GM21381 (cell line): ENCODE data around the gene RGMB.

Experiments used
- ATAC-seq: cut with Tn5 transposase; IDR thresholded peaks from one replicate; pipeline ENCODE4 v1.9.1; 2021; ENCODE audit warnings: mild to moderate bottlenecking, moderate library complexity; ENCODE audit not compliant: unreplicated experiment

Gene RGMB

DNA sequence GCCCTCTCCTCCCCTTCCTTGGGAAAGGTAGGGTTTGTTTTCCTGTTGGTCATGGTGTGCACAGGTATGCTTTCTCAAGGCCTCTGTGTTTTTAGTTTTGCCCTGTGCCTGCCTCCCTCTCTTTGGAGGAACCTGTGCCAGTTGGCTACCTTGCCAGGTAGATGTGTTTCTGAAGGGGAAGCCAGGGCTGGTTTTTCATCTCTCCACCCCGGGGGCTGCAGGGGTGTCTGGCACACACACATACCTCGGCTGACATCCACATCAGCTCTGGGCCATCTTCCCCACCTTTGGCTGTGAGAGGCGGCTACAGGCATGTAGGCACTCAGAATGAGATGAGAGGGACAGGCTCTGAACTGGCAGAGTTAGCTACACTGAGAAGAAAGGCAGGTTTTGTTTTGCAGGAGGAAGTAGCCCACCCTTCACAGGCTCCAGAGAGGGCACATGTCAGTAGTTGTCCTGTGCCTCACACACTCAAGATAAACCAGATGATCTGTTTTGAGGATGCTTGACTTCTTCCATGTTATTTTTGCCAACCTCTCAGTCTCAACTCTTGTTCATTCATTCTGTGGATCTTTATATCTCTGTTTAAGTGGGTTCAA, 9.7 kb downstream of the RGMB start:
- no peak for ATAC-seq

DNA sequence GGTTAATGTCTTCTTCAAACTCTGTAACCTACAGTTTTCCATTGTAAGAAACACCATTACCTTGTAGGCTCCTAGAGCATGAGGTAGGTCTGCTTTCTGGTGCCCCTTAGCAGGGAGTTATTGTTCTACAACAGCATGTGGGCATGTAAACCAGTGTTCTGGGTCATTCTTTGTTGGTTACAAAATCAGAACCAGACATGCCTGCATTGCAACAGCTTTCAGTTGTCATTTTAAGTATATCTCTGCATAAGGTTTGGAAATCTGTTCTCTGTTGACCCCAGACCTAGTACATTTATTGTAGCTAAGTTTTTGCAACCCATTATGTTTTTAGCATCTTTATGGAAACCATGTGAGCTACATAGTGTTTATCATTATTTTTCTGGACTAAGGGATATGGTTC, 10.9 kb downstream of the RGMB start:
- ATAC-seq = no peak

DNA sequence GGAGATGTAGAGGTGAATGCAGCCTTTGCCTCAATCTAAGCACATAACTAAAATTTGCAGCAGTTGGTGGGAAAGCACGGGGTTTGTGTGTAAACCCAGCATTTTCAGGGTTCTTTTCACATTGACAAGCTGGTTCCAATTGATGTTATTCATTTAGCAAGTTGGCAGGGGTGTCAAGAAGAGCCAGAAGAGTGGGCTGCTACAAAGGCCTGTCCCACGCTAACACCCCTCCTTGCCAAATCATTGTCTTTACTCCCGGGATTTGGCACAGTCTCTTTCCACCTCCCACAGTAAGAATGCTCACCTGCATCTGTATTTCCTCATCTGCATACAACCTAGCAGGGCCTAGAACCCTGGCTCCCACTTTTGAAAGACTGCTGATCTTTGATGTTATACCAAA, 11.8 kb downstream of the RGMB start:
- no peak for ATAC-seq

DNA sequence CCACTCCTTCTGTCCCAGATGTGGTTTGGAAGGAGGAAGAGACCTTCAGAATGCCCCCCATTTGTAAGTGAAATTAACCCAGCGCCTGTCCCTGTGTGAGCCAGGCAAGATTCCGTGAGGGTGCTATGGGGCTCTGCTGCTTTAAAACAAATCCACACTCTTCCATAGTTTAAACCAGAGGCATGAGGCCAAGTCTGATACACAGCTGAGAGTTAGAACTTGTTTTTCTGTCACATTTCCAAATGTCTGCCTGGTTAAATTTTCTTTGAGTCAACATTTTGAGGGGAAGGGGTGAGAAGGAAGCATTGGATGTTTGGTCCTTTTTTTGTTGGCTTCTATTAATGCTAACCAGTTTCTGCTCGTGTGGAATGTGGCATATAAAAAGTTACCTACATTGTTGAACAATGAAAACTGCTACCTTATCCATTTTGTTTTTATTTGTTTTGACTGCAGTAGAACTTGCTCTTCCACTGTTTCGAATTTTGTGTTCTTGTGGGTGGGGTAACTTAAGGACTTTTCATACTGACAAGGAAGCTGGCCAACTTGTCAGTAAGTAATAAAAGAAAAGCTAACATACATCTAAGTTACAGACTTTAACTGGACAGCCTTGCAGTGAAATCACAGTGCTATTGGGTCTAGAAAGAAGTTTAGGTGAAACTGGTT, 12.9 kb downstream of the RGMB start:
- no peak for ATAC-seq

DNA sequence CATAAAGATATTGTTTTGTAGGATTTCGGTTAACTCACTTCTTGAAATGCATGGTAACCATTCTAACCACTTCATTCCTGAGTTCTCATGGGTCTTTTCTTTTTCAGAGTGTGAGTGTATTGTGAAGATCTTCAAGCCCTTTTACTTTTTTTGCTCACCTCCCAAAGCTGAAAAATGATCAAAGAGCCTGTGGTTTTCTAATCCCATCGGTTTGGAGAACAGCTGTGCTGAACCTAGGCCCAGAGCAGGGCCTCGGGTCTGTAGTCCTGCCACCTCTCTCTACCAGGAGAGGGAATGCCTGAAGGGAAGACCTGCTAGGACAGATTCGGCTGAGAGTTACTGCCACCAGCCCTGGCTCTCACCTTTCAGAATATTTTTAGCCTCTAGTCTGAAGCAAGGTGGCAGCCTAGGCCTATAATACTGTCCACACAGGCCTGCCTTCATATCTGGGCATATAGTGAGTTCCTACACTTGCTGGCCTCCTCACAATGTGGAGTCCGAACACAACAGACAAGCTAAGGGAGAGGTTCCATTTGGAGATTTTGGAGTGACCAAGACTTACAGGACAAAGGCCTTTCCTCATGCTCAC, 13.8 kb downstream of the RGMB start:
- ATAC-seq = no peak

DNA sequence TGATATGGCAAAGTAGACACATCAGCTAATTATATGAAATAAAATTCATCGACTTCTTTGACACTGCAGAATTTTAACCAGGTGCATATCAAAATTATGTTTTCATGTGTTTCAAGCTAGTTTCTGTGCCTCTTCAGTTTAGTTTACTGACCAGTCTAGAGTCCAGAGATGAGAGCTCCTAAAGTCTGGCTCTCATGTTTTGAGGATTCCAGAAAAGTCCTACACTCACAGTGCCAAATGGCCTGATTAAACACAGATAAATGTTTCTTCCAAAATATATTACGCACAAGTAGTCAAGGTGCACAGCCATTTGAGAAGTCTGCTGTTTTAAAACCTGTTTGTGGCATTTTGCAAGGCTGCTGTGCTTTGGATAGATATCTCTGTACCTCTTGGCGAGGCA, 15.6 kb downstream of the RGMB start:
- no peak for ATAC-seq

DNA sequence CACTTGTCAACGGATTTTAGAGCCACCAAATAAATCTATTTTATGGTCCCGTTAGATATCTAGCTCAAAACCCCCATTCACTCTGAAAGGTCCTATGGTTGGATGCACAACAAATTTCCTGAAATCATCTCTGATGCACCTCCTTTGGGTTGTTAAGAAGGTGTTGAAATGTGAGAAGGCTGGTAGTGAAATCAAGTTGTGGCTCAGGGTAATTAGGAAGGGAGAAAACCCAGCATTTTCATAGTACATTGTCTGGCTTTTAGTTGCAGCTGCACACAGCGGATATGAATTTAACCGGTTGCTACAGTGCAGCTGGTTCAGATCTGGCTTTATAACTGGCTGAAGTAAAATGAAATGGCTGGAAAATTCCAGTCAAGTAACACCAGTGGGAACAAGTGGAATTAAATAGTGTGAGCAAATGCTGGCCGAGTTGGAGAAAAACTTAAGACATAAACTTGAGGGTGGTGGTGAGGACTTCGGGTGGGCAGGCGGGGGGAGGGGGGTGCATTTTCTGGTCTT, 17.6 kb downstream of the RGMB start:
- no peak for ATAC-seq

DNA sequence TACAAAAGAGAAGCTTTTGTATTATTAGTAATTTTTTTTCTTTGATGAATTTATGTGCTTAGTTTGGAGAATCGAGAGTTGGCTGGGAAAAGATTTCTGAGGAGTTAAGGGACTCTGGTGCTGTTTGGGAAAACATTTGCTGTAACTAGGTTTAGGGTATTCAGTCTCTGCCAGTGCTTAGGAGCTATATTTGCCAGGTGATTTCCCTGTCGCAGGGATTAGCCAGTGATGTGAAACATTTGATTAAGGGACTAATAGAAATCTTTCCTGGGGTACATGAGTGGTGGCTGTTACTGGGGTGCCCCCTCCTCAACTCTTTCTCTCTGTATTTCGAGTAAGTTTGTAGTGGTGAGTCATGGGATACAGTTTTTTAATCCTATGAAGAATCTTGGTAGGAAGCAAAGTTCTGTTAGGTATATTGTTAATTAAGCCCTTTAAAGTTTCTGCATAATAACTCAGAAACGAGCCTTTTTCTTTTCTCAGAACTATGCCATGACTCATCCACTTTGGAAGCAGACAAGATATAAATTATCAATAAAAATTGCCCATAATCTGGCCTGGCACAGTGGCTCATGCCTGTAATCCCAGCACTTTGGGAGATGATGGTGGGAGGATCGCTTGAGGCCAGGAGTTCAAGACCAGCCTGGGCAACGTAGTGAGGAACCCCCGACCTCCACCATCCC, 18.6 kb downstream of the RGMB start:
- ATAC-seq = no peak

DNA sequence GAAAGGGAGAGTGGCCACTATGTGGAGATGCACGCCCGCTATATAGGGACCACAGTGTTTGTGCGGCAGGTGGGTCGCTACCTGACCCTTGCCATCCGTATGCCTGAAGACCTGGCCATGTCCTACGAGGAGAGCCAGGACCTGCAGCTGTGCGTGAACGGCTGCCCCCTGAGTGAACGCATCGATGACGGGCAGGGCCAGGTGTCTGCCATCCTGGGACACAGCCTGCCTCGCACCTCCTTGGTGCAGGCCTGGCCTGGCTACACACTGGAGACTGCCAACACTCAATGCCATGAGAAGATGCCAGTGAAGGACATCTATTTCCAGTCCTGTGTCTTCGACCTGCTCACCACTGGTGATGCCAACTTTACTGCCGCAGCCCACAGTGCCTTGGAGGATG, 19.8 kb downstream of the RGMB start:
- ATAC-seq = no peak

DNA sequence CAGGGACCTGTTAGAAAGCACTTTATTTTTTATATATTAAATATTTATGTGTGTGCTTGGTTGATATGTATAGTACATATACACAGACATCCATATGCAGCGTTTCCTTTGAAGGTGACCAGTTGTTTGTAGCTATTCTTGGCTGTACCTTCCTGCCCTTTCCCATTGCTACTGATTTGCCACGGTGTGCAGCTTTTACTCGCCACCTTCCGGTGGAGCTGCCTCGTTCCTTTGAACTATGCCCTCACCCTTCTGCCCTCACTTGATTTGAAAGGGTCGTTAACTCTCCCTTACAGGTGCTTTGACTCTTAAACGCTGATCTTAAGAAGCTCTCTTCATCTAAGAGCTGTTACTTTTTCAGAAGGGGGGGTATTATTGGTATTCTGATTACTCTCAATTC, 20.5 kb downstream of the RGMB start:
- no peak for ATAC-seq

DNA sequence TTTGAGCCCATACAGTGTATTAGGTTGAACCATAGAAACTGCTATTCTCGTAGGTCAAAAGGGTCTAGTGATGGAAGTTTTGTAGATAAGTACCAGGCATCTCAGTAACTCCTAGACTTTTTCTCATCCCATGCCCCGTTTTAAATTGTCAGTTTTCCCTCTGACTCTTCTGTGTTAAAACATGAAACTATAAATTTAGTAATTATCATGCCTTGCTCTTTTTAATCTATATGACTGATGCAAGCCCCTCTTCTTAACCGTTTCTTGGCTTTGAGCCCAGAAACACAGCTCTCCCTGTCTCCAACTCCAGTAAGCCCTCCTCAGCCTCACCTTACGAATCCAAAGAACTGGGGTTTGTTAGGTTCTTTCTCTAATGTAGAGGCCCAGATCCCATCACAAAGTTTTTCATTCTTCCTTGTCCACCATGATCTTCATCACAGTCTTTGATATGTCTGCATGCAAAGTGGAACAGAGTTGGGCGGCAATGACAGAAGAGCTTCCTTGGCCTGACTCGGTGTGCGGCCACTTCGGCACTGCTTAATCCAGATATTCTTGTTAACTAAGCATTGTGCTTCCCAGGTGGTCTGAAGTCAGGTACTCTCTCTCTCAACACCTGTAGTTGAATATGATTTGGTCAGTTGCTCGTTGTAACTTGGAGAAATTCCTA, 21.1 kb downstream of the RGMB start:
- no peak for ATAC-seq

DNA sequence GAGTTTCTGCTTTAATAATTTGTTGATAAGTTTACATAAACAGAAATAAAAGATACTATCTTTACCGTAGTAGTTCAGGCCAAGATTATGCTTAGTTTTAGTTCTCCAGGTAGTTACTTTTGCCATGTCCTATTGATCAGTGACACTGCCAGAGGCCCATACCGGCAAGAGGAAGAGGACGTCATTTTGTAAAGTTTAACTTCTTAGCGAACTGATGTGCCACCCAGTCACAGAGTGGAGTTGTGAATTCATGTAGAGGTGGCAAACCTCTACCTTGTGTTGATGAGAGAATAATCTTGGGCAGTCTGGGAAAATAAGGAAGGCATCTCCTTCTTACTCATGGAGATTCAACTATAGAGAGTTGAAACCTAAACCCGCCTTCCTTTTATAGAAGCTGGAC, 21.8 kb downstream of the RGMB start:
- no peak for ATAC-seq

DNA sequence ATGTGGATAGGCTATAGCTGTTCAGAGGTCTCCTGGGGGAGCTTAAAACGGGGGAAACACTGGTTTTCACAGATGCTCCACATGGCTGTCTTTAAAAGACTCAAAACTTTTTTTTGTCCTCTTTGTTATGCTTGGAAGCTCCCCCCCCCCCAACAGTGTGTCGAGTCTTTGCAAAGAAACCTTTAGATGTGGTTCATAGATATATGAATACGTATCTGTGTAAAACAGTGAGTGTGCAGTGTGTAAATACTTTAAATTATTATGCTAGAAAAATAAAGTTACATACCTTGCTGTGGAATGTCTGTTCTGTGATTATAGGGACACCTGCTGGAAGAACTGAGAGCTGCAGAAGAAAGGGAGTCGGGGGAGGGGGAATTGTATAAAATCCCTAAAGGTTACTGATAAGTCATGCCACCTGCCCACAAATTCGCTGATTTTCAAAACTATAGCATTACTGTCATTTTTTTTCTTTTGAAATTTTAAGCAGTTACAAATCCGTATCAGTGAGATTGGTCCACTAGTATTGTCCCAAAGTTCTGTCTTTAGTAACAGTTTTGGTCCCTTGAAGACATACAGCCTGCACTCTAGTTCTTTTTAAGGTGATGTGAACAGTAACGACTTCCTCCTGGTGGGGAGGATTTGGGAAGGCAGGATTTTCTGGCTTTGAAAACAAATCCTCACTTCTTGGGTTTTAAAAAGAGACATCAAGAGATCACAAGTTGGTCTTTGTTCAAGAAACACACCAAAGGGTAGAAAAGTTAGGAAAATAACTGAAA, 22.9 kb downstream of the RGMB start:
- ATAC-seq = peak; percentile 74

DNA sequence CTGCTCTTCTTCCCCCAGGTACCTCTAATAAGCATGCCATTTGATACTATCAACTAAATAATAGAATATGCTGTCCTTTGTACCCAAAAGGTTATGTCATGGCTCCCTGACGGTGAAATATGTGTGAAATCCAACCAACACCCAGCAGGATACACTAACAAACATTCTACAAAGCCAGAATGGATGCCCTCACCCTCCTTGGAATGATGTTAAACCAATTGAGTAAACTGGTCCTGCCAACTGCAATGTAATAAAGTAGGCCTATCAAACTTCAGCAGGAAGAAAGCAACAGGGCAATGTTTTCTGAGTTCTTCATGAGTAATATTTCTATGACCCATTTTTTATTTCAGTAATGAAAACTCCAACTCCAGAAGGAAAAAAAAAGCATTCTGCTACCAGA, 24.9 kb downstream of the RGMB start:
- ATAC-seq = no peak

DNA sequence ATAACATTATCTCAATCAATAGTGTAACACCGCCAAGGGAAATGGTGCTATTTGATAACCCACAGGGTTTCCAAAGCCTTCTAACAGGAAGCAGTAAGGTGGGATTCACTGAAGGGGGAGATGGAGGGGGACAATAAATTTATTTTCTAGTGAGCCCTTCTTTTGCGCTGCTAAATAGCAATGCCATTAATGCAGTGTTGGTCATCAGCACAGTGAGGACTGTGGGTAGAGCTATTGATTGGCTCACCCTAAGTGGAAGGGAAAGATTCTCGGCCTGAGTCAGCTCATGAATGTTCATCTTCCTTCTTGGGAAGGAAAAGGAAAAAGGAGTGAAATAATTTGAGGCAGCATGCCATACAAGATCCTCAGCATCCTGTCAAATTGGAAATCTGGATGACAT, 25.4 kb downstream of the RGMB start:
- no peak for ATAC-seq

DNA sequence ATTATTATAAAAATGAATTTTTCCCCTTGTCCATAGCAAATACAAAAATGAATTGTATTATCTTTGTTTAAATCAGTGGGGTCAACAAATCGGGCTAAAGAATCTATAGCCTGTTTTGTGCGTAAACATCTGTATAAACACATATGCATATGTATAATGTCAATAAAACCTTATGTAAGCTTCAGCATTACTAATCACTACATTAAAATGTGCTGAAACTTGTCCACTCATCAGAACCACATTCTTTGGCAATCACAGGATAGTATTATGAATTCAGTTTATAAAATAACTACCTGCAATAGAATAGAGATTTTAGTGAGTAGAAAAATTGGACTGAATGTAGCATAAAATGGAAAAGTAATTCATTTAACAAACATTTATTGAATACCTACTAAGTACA, 30.6 kb downstream of the RGMB start:
- ATAC-seq = no peak

DNA sequence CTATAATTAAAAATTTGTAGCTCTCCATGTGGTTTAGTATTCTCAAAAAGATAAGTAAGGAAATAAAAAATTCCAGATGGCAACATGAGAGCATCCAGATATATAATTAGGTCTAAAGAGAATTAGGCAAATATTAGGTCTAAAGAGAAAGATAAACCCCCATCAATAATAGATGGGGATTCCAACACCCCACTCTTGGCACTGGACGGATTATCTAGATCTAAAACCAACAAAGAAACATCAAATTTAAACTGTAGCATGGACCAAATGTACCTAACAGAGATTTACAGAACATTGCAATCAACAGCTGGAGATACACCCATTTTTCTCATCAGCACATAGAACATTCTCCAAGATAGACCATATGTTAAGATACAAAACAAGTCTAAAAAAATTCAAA, 31.6 kb downstream of the RGMB start:
- no peak for ATAC-seq

DNA sequence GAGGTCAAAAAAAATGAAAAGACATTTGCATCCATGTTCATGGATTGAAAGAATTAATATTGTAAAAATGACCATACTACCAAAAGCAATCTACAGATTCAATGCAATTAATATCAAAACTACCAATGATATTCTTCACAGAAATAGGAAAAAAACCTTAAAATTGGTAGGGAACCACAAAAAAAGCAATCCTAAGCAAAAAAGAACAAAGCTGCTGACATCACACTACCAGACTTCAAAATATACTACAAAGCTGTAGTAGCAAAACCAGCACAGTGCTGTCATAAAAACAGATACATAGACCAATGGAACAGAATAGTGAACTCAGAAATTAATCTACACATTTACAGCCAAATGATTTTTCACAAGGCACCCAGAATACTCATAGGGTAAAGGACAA, 34.3 kb downstream of the RGMB start:
- no peak for ATAC-seq

DNA sequence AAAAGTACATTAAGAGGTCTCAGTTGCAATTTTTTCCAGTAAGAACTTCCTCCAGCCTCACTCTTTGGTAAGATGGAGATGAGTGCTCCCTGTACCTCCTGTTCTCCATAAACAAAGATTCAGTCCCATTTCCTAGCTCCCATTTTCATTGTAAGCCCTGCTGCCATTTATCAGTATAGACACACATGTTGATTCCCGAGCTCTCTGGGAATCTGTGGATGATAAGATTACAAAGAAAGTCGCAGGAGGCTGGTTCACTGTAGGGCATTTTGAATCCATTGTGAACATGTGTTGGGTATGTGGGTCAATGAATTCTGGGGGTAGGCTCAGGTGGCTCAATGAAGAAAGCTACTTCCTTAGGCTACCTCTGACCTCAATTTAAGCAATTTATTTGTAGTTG, 36.7 kb downstream of the RGMB start:
- ATAC-seq = no peak

DNA sequence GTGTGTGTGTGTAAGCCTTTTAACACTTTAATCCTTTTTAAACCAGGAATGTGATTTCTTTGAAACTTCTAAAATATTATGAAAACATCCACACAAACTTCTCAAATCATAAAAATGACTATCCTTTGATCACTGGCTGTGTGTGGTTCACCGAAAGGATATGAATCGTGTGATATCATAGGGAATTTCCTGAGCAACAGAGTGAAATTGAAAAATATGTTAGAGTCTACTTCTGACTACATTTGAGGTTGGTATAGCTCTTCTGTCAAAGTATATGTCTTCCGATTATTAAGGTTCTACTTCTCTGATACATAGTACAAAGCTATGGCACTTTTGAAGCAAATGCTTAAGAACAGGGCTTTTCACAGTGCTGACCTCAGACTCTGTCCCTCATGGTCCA, 40.3 kb downstream of the RGMB start:
- no peak for ATAC-seq
